Epithelial cell of proximal tubule (primary cell): ENCODE measurements around the gene PIBF1. TPM values are rescaled to one million over a fixed set of nuclear protein-coding genes. Genes with fewer than 3 reads are reported as not detected.

Source experiments
- DNase-seq: peaks from one replicate; pipeline ENCODE4 v3.0.0-alpha.2; 2011; ENCODE audit warnings: low read depth
- H3K4me3 ChIP-seq: 2 replicates; pipeline ENCODE4 v1.5.1; 2011; ENCODE audit warnings: low read depth, mild to moderate bottlenecking, low read length
- total RNA-seq: library from RNA; depleted of rRNA; stranded (reverse); fragments of >200 nt; gene quantifications from 2 replicates; pipeline ENCODE4 v1.2.3, GENCODE V29; 2015
- TF ChIP-seq, protein P1 (sequence below): conservative IDR thresholded peaks from 2 replicates; pipeline ENCODE4 v1.5.1; 2012; ENCODE audit warnings: low read depth, mild to moderate bottlenecking, low read length

Gene PIBF1
- total RNA-seq, 1 donor from 2014 or later = 13.1 TPM

GRCh38 chr13:72953391-72953965 is 171.5 kb downstream of the PIBF1 start:
- no peak overlapping the region for H3K4me3 ChIP-seq
- DNase-seq = no peak
- TF ChIP-seq, protein P1, sequence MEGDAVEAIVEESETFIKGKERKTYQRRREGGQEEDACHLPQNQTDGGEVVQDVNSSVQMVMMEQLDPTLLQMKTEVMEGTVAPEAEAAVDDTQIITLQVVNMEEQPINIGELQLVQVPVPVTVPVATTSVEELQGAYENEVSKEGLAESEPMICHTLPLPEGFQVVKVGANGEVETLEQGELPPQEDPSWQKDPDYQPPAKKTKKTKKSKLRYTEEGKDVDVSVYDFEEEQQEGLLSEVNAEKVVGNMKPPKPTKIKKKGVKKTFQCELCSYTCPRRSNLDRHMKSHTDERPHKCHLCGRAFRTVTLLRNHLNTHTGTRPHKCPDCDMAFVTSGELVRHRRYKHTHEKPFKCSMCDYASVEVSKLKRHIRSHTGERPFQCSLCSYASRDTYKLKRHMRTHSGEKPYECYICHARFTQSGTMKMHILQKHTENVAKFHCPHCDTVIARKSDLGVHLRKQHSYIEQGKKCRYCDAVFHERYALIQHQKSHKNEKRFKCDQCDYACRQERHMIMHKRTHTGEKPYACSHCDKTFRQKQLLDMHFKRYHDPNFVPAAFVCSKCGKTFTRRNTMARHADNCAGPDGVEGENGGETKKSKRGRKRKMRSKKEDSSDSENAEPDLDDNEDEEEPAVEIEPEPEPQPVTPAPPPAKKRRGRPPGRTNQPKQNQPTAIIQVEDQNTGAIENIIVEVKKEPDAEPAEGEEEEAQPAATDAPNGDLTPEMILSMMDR = no peak

DNA sequence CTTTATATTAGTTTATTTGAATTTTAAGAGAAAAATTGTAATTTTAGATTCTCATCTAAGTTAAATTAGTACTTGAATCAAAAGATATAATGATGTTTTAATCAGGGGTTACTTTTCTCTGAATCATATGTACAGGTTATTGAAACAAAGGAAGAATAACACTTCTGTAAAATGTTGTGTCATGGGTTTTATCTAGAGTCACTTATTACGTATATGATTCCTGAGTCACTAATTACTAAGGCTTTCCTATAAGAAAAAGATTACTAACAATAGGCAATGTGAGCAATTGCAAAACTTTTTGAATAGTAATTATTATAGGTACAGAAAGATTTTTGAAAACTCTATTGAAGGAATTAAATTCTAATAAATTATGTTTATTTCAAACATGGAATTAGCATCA is 177.7 kb downstream of the PIBF1 start:
- DNase-seq = no peak
- no peak overlapping the region for H3K4me3 ChIP-seq
- TF ChIP-seq, protein P1 = no peak

DNA sequence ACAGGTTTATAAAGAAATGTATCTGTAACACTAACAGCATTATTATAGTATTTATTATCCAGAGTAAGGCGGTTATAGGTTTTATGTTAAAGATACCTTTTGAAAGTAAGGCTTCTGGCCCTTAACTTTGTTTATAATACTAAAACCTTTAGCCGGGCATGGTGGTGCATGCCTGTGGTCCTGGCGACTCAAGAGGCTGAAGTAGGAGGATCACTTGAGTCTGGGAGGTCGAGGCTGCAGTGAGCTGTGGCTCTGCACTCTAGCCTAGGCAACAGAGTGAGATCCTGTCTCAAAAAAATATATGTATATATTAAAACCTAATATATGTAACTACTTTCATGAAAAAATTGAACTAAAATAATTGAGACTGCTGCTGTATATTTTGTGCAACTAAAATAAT is 178.2 kb downstream of the PIBF1 start:
- TF ChIP-seq, protein P1 = no peak
- no peak overlapping the region for H3K4me3 ChIP-seq
- DNase-seq = no peak

GRCh38 chr13:72960541-72960940 is 178.6 kb downstream of the PIBF1 start:
- H3K4me3 ChIP-seq = no peak overlapping the region
- DNase-seq = no peak
- TF ChIP-seq, protein P1 = no peak

DNA sequence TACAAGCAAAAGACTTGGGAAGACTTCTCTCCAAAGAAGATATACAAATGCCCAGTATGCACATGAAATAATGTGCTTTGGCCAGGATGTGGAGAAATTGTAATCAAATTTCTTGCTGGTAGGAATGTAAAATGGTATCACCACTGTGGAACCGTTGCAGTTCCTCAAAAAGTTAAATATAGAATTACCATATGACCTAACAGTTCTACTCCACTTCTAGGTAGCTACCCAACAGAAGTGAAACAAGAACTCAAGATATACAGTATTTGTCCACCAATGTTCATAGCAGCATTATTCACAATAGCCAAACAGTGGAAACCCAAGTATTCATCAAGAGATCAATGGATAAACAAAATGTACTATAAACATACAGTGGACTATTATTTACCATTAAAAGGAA is 181.8 kb downstream of the PIBF1 start:
- no peak overlapping the region for H3K4me3 ChIP-seq
- TF ChIP-seq, protein P1 = no peak
- DNase-seq = no peak

DNA sequence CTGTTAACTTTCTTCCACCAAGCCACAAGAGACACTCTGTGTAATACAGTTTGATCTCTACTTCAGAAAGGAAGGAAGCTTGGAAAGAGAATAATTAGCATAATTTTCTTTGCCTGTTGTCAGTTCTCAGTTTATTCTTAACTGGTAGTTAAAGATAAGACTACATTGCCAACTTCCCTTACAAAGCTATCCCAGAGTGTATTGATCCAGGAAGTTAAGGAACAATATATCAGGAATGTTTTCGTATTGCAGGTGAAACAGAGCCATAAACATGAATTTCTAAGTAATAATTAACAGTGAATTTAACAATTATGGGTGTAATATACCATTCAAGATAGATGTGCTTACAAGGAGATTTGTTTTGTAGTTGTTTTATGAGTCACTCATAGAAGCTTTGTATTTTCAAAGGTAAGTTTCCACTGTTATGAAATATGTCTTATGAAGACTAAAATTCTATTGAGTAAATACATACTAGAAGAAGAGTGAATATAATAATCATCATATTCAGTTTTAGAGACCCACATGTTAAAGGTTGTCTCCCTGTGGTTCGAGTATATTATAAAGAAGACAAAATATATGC is 188.5 kb downstream of the PIBF1 start:
- no peak overlapping the region for H3K4me3 ChIP-seq
- TF ChIP-seq, protein P1 = no peak
- DNase-seq = no peak

GRCh38 chr13:72970956-72971355 is 189.0 kb downstream of the PIBF1 start:
- DNase-seq = no peak

More at GRCh38 chr13:72970956-72971355, 189.0 kb downstream of the PIBF1 start:
- TF ChIP-seq, protein P1 = no peak
- no peak overlapping the region for H3K4me3 ChIP-seq
